Panc1 (cell line): ENCODE data around the gene ZBP1. TPM values are rescaled to one million over a fixed set of nuclear protein-coding genes. Genes with fewer than 3 reads are reported as not detected.

Experiments
- ATAC-seq: fragments of 200-7000 bp; cut with Tn5 transposase; 2 replicates; pipeline ENCODE4 v1.9.1; 2020; ENCODE audit warnings: mild to moderate bottlenecking, moderate library complexity
- BruUV-seq: library from RNA; stranded (reverse); fragments of 400-500 nt; replicated peaks from 2 replicates; lab custom pipeline; 2021; lab: Mats Ljungman, UMichigan
- CTCF ChIA-PET: fragments of 300-600 bp; sonication (Branson Sonifier 250); formaldehyde crosslinking; loops from one replicate; lab custom pipeline; 2022; ENCODE audit warnings: antibody characterized with exemption; lab: Charles Lee
- POLR2A ChIA-PET: fragments of 300-600 bp; sonication (Branson Sonifier 250); formaldehyde crosslinking; loops from one replicate; lab custom pipeline; 2022; ENCODE audit warnings: antibody characterized with exemption; lab: Charles Lee
- DNase-seq: peaks from one replicate; pipeline ENCODE4 v3.0.0-alpha.2; 2010; ENCODE audit warnings: low read depth, low spot score
- H3K27ac ChIP-seq: 2 replicates; pipeline ENCODE4 v1.5.1; 2011; ENCODE audit warnings: mild to moderate bottlenecking, low read length, inconsistent platforms
- H3K27me3 ChIP-seq: fragments of 200-500 bp; sonication (Bioruptor generic); 2 replicates; pipeline ENCODE4 v1.6.0; 2014; ENCODE audit warnings: low read length, inconsistent platforms; ENCODE audit not compliant: control insufficient read depth, insufficient read depth
- H3K36me3 ChIP-seq: fragments of 200-500 bp; sonication (Bioruptor generic); 2 replicates; pipeline ENCODE4 v1.5.1; 2014; ENCODE audit warnings: inconsistent platforms, mild to moderate bottlenecking, low read length, moderate library complexity; ENCODE audit not compliant: control insufficient read depth, insufficient read depth
- H3K4me1 ChIP-seq: 2 replicates; pipeline ENCODE4 v1.5.1; 2011; ENCODE audit warnings: inconsistent platforms, mild to moderate bottlenecking, low read length, moderate library complexity; ENCODE audit not compliant: control insufficient read depth, insufficient read depth
- H3K4me3 ChIP-seq, 2 experiments: 2 replicates each; pipeline ENCODE4 v1.5.1; 2011 to 2012; ENCODE audit warnings: low read depth in 2 of 2, low read length in 2 of 2, mild to moderate bottlenecking in 2 of 2, inconsistent platforms in 1 of 2, moderate library complexity in 1 of 2
- H3K9me3 ChIP-seq: fragments of 200-500 bp; sonication (Bioruptor generic); 2 replicates; pipeline ENCODE4 v1.5.1; 2014; ENCODE audit warnings: low read depth, mild to moderate bottlenecking, inconsistent platforms, low read length, moderate library complexity; ENCODE audit not compliant: control insufficient read depth, insufficient read depth
- CTCF ChIP-seq: fragments of 450-650 bp; IDR thresholded peaks from 2 replicates; pipeline ENCODE4 v1.5.1; 2017; ENCODE audit warnings: mild to moderate bottlenecking
- POLR2AphosphoS5 ChIP-seq: IDR thresholded peaks from 2 replicates; pipeline ENCODE4 v1.6.1; 2012; ENCODE audit warnings: mild to moderate bottlenecking, low read depth, low read length, moderate library complexity
- REST ChIP-seq, 2 experiments: IDR thresholded peaks; 2 replicates each; pipeline ENCODE4 v1.6.1; 2011 to 2012; ENCODE audit warnings: low read depth in 2 of 2, control low read depth in 1 of 2, low read length in 1 of 2, mild to moderate bottlenecking in 1 of 2, moderate library complexity in 1 of 2; ENCODE audit not compliant: insufficient read depth in 1 of 2
- SIN3A ChIP-seq: IDR thresholded peaks from 2 replicates; pipeline ENCODE4 v1.6.1; 2012; ENCODE audit warnings: low read depth, mild to moderate bottlenecking, low read length, moderate library complexity, borderline replicate concordance; ENCODE audit not compliant: insufficient read depth
- TCF7L2 ChIP-seq: IDR thresholded peaks from 2 replicates; pipeline ENCODE4 v1.6.1; 2011; ENCODE audit warnings: mild to moderate bottlenecking, low read depth, low read length, inconsistent platforms
- in situ Hi-C: cut with HindIII; loops from 2 replicates; pipeline ENCODE4 v1.10.0; 2016; ENCODE audit warnings: low sequenced_read_pairs, low pct_unique_long_range_greater_than_20kb
- intact Hi-C: fragments of 100-400 bp; cut with micrococcal nuclease; formaldehyde crosslinking; loops from one replicate; pipeline ENCODE4 v1.10.0; 2022; ENCODE audit not compliant: unreplicated experiment
- total RNA-seq: library from RNA; stranded (reverse); gene quantifications from one replicate; pipeline ENCODE4 v1.2.1, GENCODE V29; 2021; ENCODE audit not compliant: unreplicated experiment

The ZBP1 gene
- total RNA-seq, 1 experiment from 2014 or later: not detected

GRCh38 chr20:57590485-57591288, 29.5 kb downstream of the ZBP1 start:
- no peaks in the 10 kb centered on the region for H3K9me3 ChIP-seq
- no peak overlapping the region for H3K4me3 ChIP-seq
- H3K4me1 ChIP-seq: no peaks in the 10 kb centered on the region; the same call in 1 of the 2 replicates
- H3K27me3 ChIP-seq: no peaks in the 10 kb centered on the region
- ATAC-seq (no peak), DNase-seq (no peak)
- intact Hi-C loops (no loop called here), in situ Hi-C loops (no loop called here)
- TF ChIP-seq TCF7L2: no peak
- no peak for TF ChIP-seq CTCF
- no peak for TF ChIP-seq SIN3A
- no peak for TF ChIP-seq REST (IDR thresholded peaks at IDR 0.05; ENCODE audit: insufficient read depth in 1 of 2, low read depth in 2 of 2, low read length in 1 of 2)
- TF ChIP-seq POLR2AphosphoS5: no peak
- ChIA-PET CTCF (interaction anchor here (0.7 kb wide), 1 partner anchor 172 kb away, joined by 3 read pairs; no protein-coding TSS in a partner anchor), POLR2A (no interaction called here)
- no peaks in the 10 kb centered on the region for H3K36me3 ChIP-seq
- no peak overlapping the region for H3K27ac ChIP-seq
- no TSS peak for BruUV-seq

- H3K36me3 ChIP-seq: no peaks in the 10 kb centered on the region
- H3K27me3 ChIP-seq: no peaks in the 10 kb centered on the region
- H3K9me3 ChIP-seq: no peaks in the 10 kb centered on the region
- no peak overlapping the region for H3K27ac ChIP-seq
- intact Hi-C loops: no loop called here
- no TSS peak for BruUV-seq
- ATAC-seq: no peak
- ChIA-PET POLR2A (no interaction called here), CTCF (interaction anchor here (0.7 kb wide), 1 partner anchor 173 kb away, joined by 3 read pairs; no protein-coding TSS in a partner anchor)
- in situ Hi-C loops: no loop called here
- TF ChIP-seq REST (IDR thresholded peaks at IDR 0.05; ENCODE audit: insufficient read depth in 1 of 2, low read depth in 2 of 2, low read length in 1 of 2) (no peak), CTCF (no peak), TCF7L2 (no peak), POLR2AphosphoS5 (no peak), SIN3A (no peak)
- no peak overlapping the region for H3K4me3 ChIP-seq
- no peaks in the 10 kb centered on the region; the same call in 1 of the 2 replicates for H3K4me1 ChIP-seq
- no peak for DNase-seq
Observed at GRCh38 chr20:57589728-57590484, 30.3 kb downstream of the ZBP1 start.
